Heart right ventricle (tissue), 16 donors: ENCODE data around the gene RFC2. TPM values are rescaled to one million over a fixed set of nuclear protein-coding genes. Genes with fewer than 3 reads are reported as not detected.

Source experiments
- ATAC-seq, 8 donors: fragments of 200-7000 bp; cut with Tn5 transposase; one replicate each; pipeline ENCODE4 v1.9.1; 2020; ENCODE audit warnings: mild to moderate bottlenecking in 8 of 8, moderate library complexity in 8 of 8, moderate number of reproducible peaks in 1 of 8
- DNase-seq, 2 donors: peaks; one replicate each; pipeline ENCODE4 v3.0.0-alpha.2; 2020
- H3K27ac ChIP-seq, 10 donors: fragments of 200-600 bp; sonication (generic) in 2 of 10; one replicate each; pipeline versions ENCODE4 v1.5.0 to v1.8.0; 2020 to 2022; ENCODE audit warnings: mild to moderate bottlenecking in 3 of 10
- H3K27me3 ChIP-seq, 7 donors: fragments of 200-600 bp; one replicate each; pipeline ENCODE4 v1.8.0; 2021 to 2022; ENCODE audit warnings: mild to moderate bottlenecking in 2 of 7
- H3K36me3 ChIP-seq, 9 donors: fragments of 200-600 bp; sonication (generic) in 1 of 9; one replicate each; pipeline versions ENCODE4 v1.5.0 to v1.8.0; 2020 to 2022; ENCODE audit warnings: mild to moderate bottlenecking in 2 of 9
- H3K4me1 ChIP-seq, 9 donors: fragments of 200-600 bp; sonication (generic) in 1 of 9; one replicate each; pipeline versions ENCODE4 v1.5.0 to v1.8.0; 2020 to 2022; ENCODE audit warnings: mild to moderate bottlenecking in 4 of 9
- H3K4me3 ChIP-seq, 10 donors: fragments of 200-600 bp; sonication (generic) in 2 of 10; one replicate each; pipeline versions ENCODE4 v1.5.0 to v1.8.0; 2020 to 2022; ENCODE audit warnings: mild to moderate bottlenecking in 7 of 10, moderate library complexity in 2 of 10
- H3K9me3 ChIP-seq, 11 donors: fragments of 200-600 bp in 10 of 11; sonication (generic) in 2 of 11; one replicate each; pipeline versions ENCODE4 v1.5.0 to v1.8.0; 2013 to 2022; ENCODE audit warnings: mild to moderate bottlenecking in 2 of 11, control low read depth in 1 of 11, moderate library complexity in 1 of 11
- CTCF ChIP-seq, 9 donors: fragments of 200-600 bp; sonication (generic) in 2 of 9; IDR thresholded peaks; one replicate each; pipeline versions ENCODE4 v1.5.0 to v1.8.0; 2021 to 2022; ENCODE audit warnings: antibody characterized with exemption in 9 of 9, mild to moderate bottlenecking in 5 of 9, moderate library complexity in 1 of 9
- WGBS, 2 donors: extraction: QIAGEN DNeasy Blood & Tissue Kit; methylation state at CpG; one replicate each; pipeline ENCODE4 v1.1.7; 2013; ENCODE audit warnings: inconsistent platforms in 1 of 2; 5-methylcytosine and 5-hydroxymethylcytosine counted together
- intact Hi-C, 10 donors: fragments of 100-400 bp; cut with DNase I; formaldehyde crosslinking; loops; one replicate each; pipeline versions ENCODE4 v1.11.1 to v1.14.2; 2022
- polyA plus RNA-seq, 2 donors: library from polyadenylated mRNA; stranded (reverse); fragments of 200-250 nt; gene quantifications; one replicate each; pipeline ENCODE4 v1.2.3, GENCODE V29; 2013
- total RNA-seq, 10 donors: library from RNA; stranded (reverse); fragmentation: NEBNext Ultra II Directional in 3 of 10; extraction: Animal tissue kit (Norgen Biotek cat#: 25700) in 3 of 10; gene quantifications; one replicate each; pipeline versions ENCODE4 v1.2.1 to v1.2.4, GENCODE V29; 2021 to 2023
- donor health status: Arrhythmogenic right ventricular cardiomyopathy.
- donor health status: ischemic (EF 13 %, LVEDD 7.1; RV severe dilation, severe dysfunction).
- donor health status: healthy with polysubstance abuse.
- donor health status: DM: no; HTN: yes; CAD: no.
- donor health status: DM: no; HTN: no; CAD: no.
- donor health status: ischemic (EF 25% LVEDD 6.9; RV normal size, moderate dysfunction).
- donor health status: ischemic (EF 25% LVEDD 5.7; RV mildly dilated, moderate dysfunction).
- donor health status: healthy.
- donor health status: DM: yes; HTN: yes; CAD: no.
- donor health status: Ischemic cardiomyopathy.
- donor health status: ischemic (EF 35%, LVEDD 5.7; RV mildly dilated, moderate dysfunction).
- donor health status: nonischemic (EF 11% LVEDD 7.7; RV severe dilation, severe dysfunction).
- donor health status: DM: yes; HTN: yes; CAD: no.
- donor health status: PGD.
- donor health status: ischemic (EF 29% LVEDD 5.4; RV normal size, mild dysfunction).
- donor health status: nonischemic (EF 23%, LVEDD 6.1; RV moderate dilation, normal function).

Gene RFC2
- total and polyA plus RNA-seq, 12 donors, result 7.0 to 18.5 (median 10.7) TPM

GRCh38 chr7:74220229-74220628 is 34.0 kb downstream of the RFC2 start:
- 79 to 90% methylated on average over 9 of the region's 9 CpGs for WGBS, 2 donors
- DNase-seq, result no peak
- ATAC-seq, result no peak
- H3K27ac ChIP-seq, result no peak overlapping the region
- no peak for TF ChIP-seq CTCF (IDR thresholded peaks at IDR 0.05)
- no peaks in the 10 kb centered on the region for H3K9me3 ChIP-seq
- no peak overlapping the region for H3K4me3 ChIP-seq
- H3K4me1 ChIP-seq, result peaks cover 0 to 29% (median 0%) of the 10 kb centered on the region in 9 donors
- intact Hi-C loops, result no loop called here
- no peaks in the 10 kb centered on the region for H3K27me3 ChIP-seq
- H3K36me3 ChIP-seq, result peaks cover 0 to 23% (median 0%) of the 10 kb centered on the region in 9 donors

- peaks cover 0 to 18% (median 0%) of the 10 kb centered on the region in 9 donors for H3K36me3 ChIP-seq
- no peak overlapping the region for H3K27ac ChIP-seq
- no peak overlapping the region for H3K4me3 ChIP-seq
- H3K27me3 ChIP-seq, result no peaks in the 10 kb centered on the region
- TF ChIP-seq CTCF (IDR thresholded peaks at IDR 0.05), result no peak
- 87% methylated on average over 11 of the region's 11 CpGs for WGBS, 2 donors
- peaks cover 0 to 29% (median 0%) of the 10 kb centered on the region in 9 donors for H3K4me1 ChIP-seq
- DNase-seq, result no peak
- H3K9me3 ChIP-seq, result no peaks in the 10 kb centered on the region
- ATAC-seq, result no peak
- intact Hi-C loops, result no loop called here
These were observed 34.8 kb downstream of the RFC2 start for GRCh38 chr7:74219416-74219815.

- ATAC-seq (no peak), DNase-seq (no peak)
- WGBS, 2 donors, result 89 to 90% methylated on average over 2 of the region's 2 CpGs
- peaks cover 0 to 29% (median 0%) of the 10 kb centered on the region in 9 donors for H3K4me1 ChIP-seq
- no peak for TF ChIP-seq CTCF (IDR thresholded peaks at IDR 0.05)
- H3K27me3 ChIP-seq, result no peaks in the 10 kb centered on the region
- intact Hi-C loops, result no loop called here
- H3K27ac ChIP-seq, result peak overlapping the region in 1 of 10 donors; percentile 56
- H3K4me3 ChIP-seq, result no peak overlapping the region
- no peaks in the 10 kb centered on the region for H3K9me3 ChIP-seq
- H3K36me3 ChIP-seq, result peaks cover 0 to 7% (median 0%) of the 10 kb centered on the region in 9 donors
These were observed 35.9 kb downstream of the RFC2 start for GRCh38 chr7:74218343-74218698.

GRCh38 chr7:74217455-74218342 is 36.5 kb downstream of the RFC2 start:
- no peak for TF ChIP-seq CTCF (IDR thresholded peaks at IDR 0.05)
- intact Hi-C loops, result no loop called here
- 48 to 62% methylated on average over 20 of the region's 20 CpGs for WGBS, 2 donors
- peak in 6 of 8 donors; percentile 11 to 50 (median 34) for ATAC-seq
- peaks cover 0 to 3% (median 0%) of the 10 kb centered on the region in 9 donors for H3K36me3 ChIP-seq
- no peak overlapping the region for H3K4me3 ChIP-seq
- no peaks in the 10 kb centered on the region for H3K9me3 ChIP-seq
- no peaks in the 10 kb centered on the region for H3K27me3 ChIP-seq
- DNase-seq, result no peak
- H3K4me1 ChIP-seq, result peaks cover 0 to 32% (median 0%) of the 10 kb centered on the region in 9 donors
- H3K27ac ChIP-seq, result peak overlapping the region in 1 of 10 donors; percentile 56
